Measurements from ENCODE around the gene KHSRP.

KHSRP gene

DNA sequence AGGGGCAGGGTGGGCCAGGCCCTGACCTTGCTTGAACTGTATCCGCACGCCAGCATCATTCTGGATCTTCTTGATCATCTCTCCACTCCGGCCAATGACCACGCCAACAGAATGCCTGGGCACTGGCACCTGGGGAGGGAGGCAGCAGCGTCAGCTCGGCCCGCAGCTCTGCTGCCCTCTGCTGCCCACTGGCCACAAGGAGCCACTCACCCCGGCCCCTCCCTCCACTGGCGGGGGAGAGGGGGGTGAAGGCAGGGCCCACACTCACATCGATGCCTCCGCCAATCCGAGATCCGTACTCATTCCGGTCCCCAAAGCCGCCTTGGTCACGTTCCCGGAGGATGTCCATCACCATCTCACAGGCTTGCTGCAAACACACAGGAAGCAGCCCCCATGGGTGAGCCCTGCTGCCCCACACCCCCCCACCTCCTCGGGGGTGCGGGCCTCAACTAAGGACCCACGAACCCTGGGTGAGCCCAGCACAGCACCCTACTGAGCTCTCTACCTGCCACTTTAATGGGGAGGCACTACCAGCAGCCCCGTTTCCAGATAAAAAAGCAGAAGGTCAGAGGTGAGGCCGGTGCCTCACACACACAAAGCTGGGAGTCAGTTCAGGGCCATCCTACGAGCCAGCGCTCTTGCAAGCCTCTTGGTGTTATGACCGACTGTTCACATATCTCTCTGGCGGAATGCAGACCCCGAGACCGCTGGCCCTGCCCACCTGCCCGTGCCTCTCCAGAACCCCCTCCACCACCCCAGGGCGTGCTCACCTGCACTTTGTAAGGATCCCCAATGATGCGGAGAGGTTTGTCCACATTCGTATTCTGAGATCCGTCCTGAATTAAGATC lies 6.7 kb downstream of the KHSRP start:
- H3K27me3 Mint-ChIP-seq = no peaks in the 10 kb centered on the region
- CTCF ChIA-PET = no interaction called here

DNA sequence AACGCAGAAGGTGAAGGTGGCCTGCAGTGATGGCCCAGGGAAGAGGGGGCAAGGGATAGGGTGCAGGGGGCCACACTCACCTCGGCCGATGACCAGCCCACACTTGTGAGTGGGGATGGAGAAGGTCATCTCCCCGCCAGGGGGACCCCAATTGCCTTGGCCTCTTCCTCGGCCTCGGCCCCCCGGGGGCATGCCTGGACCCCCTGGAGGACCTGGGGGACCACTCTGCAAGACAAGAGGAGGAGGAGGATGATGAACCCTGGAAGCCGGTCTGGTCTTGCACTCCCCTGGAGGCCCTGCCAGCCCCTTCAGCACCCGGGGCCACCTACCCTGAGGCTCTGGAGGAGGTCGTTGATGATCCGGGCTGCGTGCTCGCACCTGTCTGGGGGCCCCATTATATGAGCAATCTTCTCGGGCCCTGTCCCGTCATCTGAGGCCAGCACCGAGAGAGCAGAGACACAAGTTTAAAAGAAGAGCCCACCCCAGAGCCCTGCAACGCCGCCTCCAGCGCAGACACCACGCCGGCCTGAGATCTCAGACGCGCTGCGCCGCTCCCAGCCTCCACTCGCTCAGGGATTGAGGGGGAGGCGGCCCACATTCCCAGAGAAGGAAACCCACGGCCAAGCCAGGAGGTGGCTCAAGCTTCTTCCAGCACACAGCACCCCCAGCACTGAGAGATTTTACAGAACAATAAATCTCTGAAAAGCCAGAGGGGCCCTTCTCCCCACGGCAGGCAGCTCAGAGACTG lies 7.8 kb downstream of the KHSRP start:
- Mint-ChIP-seq H3K4me1 (peaks cover 1% of the 10 kb centered on the region), H3K4me3 (no peak overlapping the region), H3K27me3 (no peaks in the 10 kb centered on the region), H3K36me3 (peaks cover 37% of the 10 kb centered on the region), H3K9me3 (no peaks in the 10 kb centered on the region), H3K27ac (no peak overlapping the region)
- CTCF ChIA-PET = no interaction called here
- no peak for DNase-seq

More for the DNA sequence above, 6.7 kb downstream of the KHSRP start:
- DNase-seq = no peak
- Mint-ChIP-seq H3K27ac (no peak overlapping the region), H3K9me3 (no peaks in the 10 kb centered on the region), H3K4me3 (no peak overlapping the region), H3K4me1 (peaks cover 12% of the 10 kb centered on the region), H3K36me3 (peaks cover 41% of the 10 kb centered on the region)

DNA sequence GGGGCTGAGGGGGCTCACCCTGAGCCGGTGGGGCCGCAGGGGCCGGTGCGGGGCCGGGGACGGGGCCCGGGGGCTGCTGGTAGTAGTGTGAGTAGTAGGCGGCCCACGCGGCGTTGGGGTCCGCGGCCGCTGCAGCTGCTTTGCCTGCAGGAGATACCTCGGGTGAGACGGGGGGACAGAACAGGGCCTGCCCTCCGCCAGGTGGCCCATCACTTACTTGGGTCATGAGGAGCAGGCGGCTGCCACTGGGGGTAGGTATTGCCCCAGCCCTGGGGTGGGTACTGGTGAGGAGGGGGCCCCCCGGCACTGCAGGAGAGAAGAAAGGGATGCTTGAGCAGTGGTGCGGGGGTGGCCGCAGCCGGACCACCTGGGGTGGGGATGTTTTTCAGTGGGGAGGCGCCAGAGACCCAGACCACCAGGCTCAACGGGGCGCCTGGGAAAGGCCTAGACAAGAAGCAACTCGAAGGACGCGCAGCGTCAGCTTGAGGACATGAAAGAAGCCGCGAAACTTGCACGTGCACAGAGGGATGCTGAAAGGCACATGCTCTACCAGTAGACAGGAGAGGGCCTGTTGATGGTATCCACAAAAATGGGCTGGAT lies 8.9 kb downstream of the KHSRP start:
- CTCF ChIA-PET = no interaction called here

DNA sequence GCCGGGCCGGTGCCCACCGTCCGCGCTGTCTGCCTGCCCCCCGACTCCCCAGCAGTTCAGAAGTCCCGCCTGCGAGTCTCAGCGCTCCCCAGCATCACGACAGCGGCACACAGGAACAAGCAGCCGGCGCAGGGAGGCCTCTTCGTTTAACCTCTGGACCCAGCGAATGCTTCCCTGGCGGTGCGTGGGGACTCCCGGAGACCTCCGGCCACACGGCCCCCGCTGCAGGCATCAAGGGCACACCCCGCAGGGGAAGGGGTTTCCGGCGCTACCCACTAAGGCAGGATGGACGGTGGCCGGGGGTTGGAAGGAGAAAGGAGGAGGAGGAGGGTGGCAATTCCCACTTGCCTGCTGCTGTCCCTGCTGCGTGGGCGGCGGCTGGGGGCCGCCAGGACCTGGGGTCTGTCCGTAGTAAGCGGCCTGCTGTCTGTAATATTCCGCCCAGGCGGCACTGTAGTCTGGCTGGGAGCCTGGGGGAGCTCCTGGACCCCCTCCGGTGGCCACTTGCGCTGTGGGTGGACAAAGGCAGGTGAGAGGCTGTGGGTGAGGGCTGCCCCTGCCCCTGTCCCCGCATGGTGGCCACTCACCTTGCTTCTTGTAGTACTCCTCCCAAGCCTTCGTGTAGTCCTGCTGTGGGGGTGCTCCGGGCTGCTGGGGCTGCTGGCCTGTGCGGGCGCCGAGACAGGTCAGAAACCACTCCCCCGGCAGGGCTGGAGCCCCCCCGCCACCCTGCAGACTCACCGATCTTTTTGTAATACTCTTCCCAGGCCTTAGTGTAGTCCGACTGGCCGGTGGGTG lies 9.6 kb downstream of the KHSRP start:
- no peak overlapping the region for H3K4me3 Mint-ChIP-seq
- CTCF ChIA-PET = no interaction called here
- no peak for DNase-seq
- no peak overlapping the region for H3K27ac Mint-ChIP-seq
- H3K9me3 Mint-ChIP-seq = no peaks in the 10 kb centered on the region
- H3K4me1 Mint-ChIP-seq = no peaks in the 10 kb centered on the region
- peaks cover 26% of the 10 kb centered on the region for H3K36me3 Mint-ChIP-seq
- no peaks in the 10 kb centered on the region for H3K27me3 Mint-ChIP-seq

More for the DNA sequence above, 8.9 kb downstream of the KHSRP start:
- Mint-ChIP-seq H3K4me1 (no peaks in the 10 kb centered on the region), H3K36me3 (peaks cover 33% of the 10 kb centered on the region), H3K27ac (no peak overlapping the region), H3K9me3 (no peaks in the 10 kb centered on the region), H3K4me3 (no peak overlapping the region), H3K27me3 (no peaks in the 10 kb centered on the region)
- DNase-seq = no peak

DNA sequence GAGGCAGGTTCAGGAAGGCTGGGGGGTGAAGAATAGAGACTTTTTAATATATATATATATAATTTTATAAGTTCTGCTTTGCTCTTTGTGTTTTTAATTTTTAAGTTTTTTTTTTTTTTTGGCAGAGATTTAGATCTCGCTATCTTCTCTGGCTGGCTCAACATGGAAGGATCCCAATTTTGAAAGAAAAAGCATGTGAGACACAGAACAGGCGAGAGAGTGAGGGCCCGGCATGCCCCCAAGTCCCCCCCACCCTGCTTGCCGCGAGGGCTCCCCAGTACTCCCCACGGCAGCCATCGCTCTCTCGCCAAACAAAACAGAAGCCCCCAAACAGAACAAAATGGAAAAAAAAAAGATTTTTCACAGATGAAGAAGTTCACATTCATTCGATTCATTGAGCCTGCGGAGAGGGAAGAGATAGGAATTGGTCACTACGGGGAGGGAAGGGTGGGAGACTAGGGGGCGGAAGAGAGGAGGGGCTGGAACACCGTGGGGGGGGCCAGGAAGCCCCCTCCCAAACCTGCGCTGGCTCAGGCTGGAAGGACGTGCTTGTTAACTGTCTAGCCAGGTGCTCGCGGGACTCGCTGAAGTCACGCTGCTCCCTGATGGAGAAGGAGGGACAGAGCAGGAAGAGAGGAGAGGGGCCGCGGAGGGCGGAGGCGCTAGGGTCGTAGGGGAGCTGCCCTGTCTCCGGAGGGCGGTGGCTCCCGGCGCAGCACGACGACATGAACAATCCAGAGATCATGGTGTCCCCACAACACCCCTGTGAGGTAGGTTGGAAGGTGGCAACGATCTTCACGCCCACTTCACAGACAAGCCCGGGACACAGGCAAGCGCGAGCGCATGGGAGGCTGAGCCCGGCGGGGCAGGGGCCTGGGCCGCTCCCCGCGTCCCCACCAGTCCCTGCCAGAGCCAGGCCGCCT lies 10.6 kb downstream of the KHSRP start:
- Mint-ChIP-seq H3K4me1 (no peaks in the 10 kb centered on the region), H3K4me3 (no peak overlapping the region), H3K9me3 (no peaks in the 10 kb centered on the region), H3K27me3 (no peaks in the 10 kb centered on the region), H3K36me3 (peaks cover 21% of the 10 kb centered on the region), H3K27ac (no peak overlapping the region)
- no peak for DNase-seq
- CTCF ChIA-PET = no interaction called here

DNA sequence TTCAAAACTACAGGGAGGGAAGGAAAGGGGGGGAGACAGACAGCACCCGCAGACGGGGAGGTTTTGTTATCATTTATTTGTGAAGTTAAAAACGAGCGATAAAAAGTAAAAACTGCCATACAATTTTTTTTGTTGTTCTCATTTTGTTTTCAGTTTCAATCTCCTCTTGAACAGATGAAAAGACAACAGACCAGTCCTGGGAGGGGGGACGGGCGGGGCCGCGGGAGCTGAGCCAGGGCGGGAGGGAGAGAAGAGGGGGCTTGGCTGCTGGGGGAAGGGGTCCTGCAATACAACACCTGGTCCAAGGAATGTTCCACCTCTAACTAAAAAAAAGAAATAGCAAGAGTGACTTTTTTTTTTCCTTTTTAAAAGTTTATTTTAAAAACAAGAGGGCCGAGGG lies 11.3 kb downstream of the KHSRP start:
- no peak for DNase-seq
- H3K27ac Mint-ChIP-seq = no peak overlapping the region
- H3K4me1 Mint-ChIP-seq = no peaks in the 10 kb centered on the region
- H3K36me3 Mint-ChIP-seq = peaks cover 18% of the 10 kb centered on the region
- CTCF ChIA-PET = no interaction called here
- H3K4me3 Mint-ChIP-seq = no peak overlapping the region
- no peaks in the 10 kb centered on the region for H3K9me3 Mint-ChIP-seq
- H3K27me3 Mint-ChIP-seq = no peaks in the 10 kb centered on the region

DNA sequence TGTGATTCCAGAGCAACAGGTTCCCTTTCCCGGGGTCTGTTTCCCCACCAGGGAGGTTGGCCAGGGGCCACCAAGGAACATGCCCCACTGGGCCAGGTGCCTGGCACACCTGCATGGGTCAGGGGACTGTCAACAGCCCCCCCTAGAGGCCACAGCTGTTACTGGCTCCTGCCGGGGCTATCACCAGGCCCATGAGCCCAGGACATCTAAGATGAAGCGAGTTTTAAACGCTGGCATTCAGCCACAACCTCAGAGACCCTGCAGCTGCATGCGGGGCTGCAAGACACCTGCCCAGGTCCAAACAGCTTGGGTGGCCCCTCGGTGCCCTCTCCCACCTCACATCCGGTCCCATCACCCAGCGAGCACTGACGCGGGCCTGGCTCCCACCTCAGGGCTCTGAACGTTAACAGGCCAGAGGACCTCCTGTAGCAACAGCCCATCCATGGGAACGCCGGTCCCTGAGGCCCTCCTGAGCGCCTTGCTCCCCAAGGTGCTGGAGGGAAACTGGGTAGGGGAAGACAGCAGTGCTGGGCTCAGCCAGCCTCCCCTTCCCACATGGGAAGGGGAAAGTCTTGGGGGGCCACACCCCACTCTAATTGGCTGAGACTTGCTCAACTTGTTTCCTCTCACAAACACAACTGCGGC lies 12.0 kb downstream of the KHSRP start:
- H3K27ac Mint-ChIP-seq = no peak overlapping the region
- H3K27me3 Mint-ChIP-seq = no peaks in the 10 kb centered on the region
- H3K36me3 Mint-ChIP-seq = peaks cover 16% of the 10 kb centered on the region
- H3K4me3 Mint-ChIP-seq = no peak overlapping the region
- DNase-seq = peak; percentile 62
- CTCF ChIA-PET = no interaction called here
- no peaks in the 10 kb centered on the region for H3K9me3 Mint-ChIP-seq
- no peaks in the 10 kb centered on the region for H3K4me1 Mint-ChIP-seq

DNA sequence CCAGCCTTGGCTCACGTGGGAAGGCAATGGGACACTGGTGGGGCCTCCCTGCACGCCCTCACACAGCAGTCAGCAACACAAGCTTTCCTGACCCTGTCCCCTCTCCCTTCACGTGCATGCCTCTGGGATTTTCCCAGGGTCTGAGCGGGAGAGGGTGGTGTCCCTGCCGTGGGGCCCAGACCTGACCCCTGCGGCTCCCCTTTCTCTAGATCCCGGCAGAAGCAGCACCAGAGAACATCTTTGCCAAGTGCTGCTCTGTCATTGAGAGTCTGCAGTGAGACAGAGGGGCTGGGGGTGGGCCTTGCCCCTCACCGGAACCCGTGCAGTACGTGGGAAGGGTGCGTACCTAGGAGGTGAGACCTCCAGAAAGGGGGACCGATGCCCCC lies 12.6 kb downstream of the KHSRP start:
- Mint-ChIP-seq H3K9me3 (no peaks in the 10 kb centered on the region), H3K27me3 (no peaks in the 10 kb centered on the region), H3K4me1 (no peaks in the 10 kb centered on the region), H3K36me3 (peaks cover 16% of the 10 kb centered on the region), H3K27ac (no peak overlapping the region), H3K4me3 (no peak overlapping the region)
- CTCF ChIA-PET = no interaction called here
- no peak for DNase-seq

DNA sequence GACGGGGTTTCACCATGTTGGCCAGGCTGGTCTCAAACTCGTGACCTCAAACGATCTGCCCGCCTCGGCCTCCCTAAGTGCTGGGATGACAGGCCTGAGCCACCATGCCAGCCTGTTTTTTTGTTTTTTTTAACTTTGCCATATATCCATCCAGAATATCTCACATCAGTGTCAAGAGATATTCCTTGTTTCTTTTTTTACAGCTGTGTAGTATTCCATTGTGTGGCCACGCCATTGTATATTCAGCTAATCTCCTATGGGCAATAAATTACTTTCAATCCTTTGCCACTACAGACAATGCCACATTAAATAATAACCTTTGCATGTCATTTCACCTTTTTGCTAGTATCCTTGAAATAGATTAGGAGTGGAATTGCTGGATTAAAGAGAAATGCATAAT lies 15.3 kb downstream of the KHSRP start:
- Mint-ChIP-seq H3K27me3 (no peaks in the 10 kb centered on the region), H3K36me3 (peaks cover 7% of the 10 kb centered on the region), H3K4me1 (no peaks in the 10 kb centered on the region), H3K4me3 (no peak overlapping the region), H3K27ac (no peak overlapping the region), H3K9me3 (no peaks in the 10 kb centered on the region)
- no peak for DNase-seq
- CTCF ChIA-PET = no interaction called here

DNA sequence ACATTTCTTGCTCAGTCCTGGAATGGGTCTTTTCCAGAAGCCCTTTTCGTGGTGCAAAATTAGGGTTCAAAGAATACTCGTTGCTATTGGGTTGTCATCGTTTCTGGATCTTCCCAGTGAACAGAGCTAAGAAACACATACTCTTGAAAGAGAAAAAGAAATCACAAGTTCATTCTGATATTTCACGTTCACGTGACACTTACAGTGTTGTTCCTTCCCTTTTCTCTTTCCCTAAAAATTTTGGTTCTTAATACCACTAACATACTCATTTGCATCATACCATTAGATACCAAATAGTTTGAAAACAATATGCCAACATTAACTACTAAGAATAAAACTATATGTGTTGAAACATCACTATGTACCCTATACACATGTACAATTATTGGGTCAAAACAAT lies 18.2 kb downstream of the KHSRP start:
- Mint-ChIP-seq H3K27me3 (no peaks in the 10 kb centered on the region), H3K27ac (no peak overlapping the region), H3K36me3 (no peaks in the 10 kb centered on the region), H3K4me1 (no peaks in the 10 kb centered on the region), H3K4me3 (no peak overlapping the region), H3K9me3 (no peaks in the 10 kb centered on the region)
- no peak for DNase-seq
- CTCF ChIA-PET = interaction anchor here (0.9 kb wide), 1 partner anchor 19 kb away, joined by 3 read pairs; no protein-coding TSS in a partner anchor

DNA sequence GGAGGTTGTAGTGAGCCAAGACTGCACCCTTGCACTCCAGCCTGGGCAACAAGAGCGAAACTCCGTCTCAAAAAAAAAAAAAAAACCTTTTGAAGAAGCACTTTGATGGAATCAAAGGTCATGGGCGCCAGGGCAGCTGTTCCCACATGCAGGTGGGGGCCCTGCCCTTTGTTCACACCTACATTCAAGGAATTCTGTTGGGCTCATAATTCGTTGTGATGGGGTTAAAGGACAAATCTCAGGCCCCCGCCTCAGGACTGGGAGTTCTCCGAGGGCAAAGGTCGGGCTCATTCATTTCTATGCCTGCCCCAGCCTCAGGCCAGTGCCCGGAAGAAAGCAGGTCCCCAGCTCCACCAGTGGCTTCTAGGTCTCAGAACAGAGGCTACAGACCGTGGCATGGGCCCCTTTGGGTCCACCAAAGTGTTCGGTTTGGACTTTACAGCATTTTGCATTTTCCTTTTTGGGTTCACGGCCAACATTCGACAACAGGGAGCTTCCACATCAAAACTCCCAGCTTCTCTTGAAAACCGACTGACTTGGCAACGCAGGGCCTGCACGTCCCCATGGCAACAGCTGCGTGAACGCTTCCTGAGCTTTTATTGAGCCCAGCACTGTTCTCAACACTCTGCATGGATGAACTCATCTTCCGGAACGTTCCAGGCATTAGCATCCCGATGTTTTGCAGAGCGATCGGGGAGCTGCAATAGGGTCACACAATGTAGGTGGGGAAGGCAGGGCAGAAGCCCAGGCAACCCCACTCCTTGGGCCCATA lies 21.6 kb downstream of the KHSRP start:
- DNase-seq = no peak
- no peaks in the 10 kb centered on the region for H3K36me3 Mint-ChIP-seq
- no peak overlapping the region for H3K4me3 Mint-ChIP-seq
- H3K27ac Mint-ChIP-seq = no peak overlapping the region
- no peaks in the 10 kb centered on the region for H3K4me1 Mint-ChIP-seq
- H3K27me3 Mint-ChIP-seq = peaks cover 5% of the 10 kb centered on the region
- CTCF ChIA-PET = no interaction called here
- H3K9me3 Mint-ChIP-seq = no peaks in the 10 kb centered on the region

DNA sequence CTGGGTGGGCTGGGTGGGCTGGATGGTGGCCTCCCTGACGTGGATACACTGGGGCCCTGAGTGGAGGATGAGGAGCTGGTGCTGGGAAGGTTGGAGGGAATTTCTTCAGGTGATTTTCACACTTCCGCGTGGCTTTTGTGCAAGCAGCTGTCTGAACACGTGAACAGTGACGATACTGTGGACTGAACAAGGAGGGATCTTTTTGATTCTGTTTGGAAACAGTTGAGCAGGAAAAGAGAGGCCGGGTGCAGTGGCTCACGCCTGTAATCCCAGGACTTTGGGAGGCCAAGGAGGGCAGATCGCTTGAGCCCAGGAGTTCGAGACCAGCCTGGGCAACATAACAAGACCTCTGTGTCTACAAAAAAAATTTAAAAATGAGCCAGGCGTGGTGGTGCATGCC lies 22.6 kb downstream of the KHSRP start:
- H3K27ac Mint-ChIP-seq = no peak overlapping the region
- CTCF ChIA-PET = no interaction called here

More for the DNA sequence above, 22.6 kb downstream of the KHSRP start:
- no peak for DNase-seq
- Mint-ChIP-seq H3K4me1 (no peaks in the 10 kb centered on the region), H3K27me3 (peaks cover 5% of the 10 kb centered on the region), H3K36me3 (no peaks in the 10 kb centered on the region), H3K9me3 (no peaks in the 10 kb centered on the region), H3K4me3 (no peak overlapping the region)

Data from activated naive CD4-positive, alpha-beta T cell treated with anti-CD3 and anti-CD28 coated beads, Interleukin-2, amount 10 ng/mL, durations not matched to agents 7 days and 5 days (primary cell).